SK-N-SH (cell line): ENCODE results near the gene SNTG2.

Source experiments
- CTCF ChIP-seq: fragments of 200-600 bp; sonication (generic); IDR thresholded peaks from 2 replicates; pipeline ENCODE4 v1.6.1; 2017; ENCODE audit warnings: antibody characterized with exemption, mild to moderate bottlenecking, moderate library complexity
- EP300 ChIP-seq, 2 experiments: IDR thresholded peaks; 2 replicates each; pipeline versions ENCODE4 v1.4.0 to v1.6.1; 2012; ENCODE audit warnings: borderline replicate concordance in 1 of 2, low read depth in 1 of 2, low read length in 1 of 2
- EZH2phosphoT487 ChIP-seq: fragments of 200-600 bp; sonication (generic); IDR thresholded peaks from 2 replicates; pipeline ENCODE4 v1.6.1; 2017; ENCODE audit warnings: low read depth, mixed run types, mild to moderate bottlenecking, antibody characterized with exemption, moderate library complexity, borderline replicate concordance
- RCOR1 ChIP-seq: fragments of 150-350 bp; IDR thresholded peaks from 2 replicates; pipeline ENCODE4 v1.6.1; 2017; ENCODE audit warnings: antibody characterized with exemption, low read length
- TF ChIP-seq, protein P1 (sequence below): IDR thresholded peaks from 2 replicates; pipeline ENCODE4; 2012

GRCh38 chr2:1400943-1401735, 450.5 kb downstream of the SNTG2 start:
- no peak for TF ChIP-seq CTCF
- no peak for TF ChIP-seq RCOR1
- no peak for TF ChIP-seq EP300 (IDR thresholded peaks at IDR 0.05; ENCODE audit: borderline replicate concordance in 1 of 2, low read depth in 1 of 2, low read length in 1 of 2)
- TF ChIP-seq, protein P1, sequence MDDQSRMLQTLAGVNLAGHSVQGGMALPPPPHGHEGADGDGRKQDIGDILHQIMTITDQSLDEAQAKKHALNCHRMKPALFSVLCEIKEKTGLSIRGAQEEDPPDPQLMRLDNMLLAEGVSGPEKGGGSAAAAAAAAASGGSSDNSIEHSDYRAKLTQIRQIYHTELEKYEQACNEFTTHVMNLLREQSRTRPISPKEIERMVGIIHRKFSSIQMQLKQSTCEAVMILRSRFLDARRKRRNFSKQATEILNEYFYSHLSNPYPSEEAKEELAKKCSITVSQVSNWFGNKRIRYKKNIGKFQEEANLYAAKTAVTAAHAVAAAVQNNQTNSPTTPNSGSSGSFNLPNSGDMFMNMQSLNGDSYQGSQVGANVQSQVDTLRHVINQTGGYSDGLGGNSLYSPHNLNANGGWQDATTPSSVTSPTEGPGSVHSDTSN: no peak
- TF ChIP-seq EZH2phosphoT487: no peak
